ENCODE data around the gene CPNE6. TPM values are rescaled to one million over a fixed set of nuclear protein-coding genes. Genes with fewer than 3 reads are reported as not detected.
"Not testable (repeated sequence)": the region's sequence is repeated elsewhere in the genome, so short reads cannot be mapped to it uniquely, and the experiment has no call there.

Gene CPNE6
- total RNA-seq, 1 donor, result not detected

- no peak for TF ChIP-seq CTCF (IDR thresholded peaks at IDR 0.05; ENCODE audit: insufficient read depth, low read length)
- DNase-seq (ENCODE audit: low read depth), result no peak
- no peak overlapping the region for H3K4me3 ChIP-seq (ENCODE audit: low read depth, low read length)
Observed at GRCh38 chr14:24102357-24103048, 31.1 kb downstream of the CPNE6 start.

- no peak for DNase-seq (ENCODE audit: low read depth)
- no peak overlapping the region for H3K4me3 ChIP-seq (ENCODE audit: low read depth, low read length)
- no peak for TF ChIP-seq CTCF (IDR thresholded peaks at IDR 0.05; ENCODE audit: insufficient read depth, low read length)
Observed at GRCh38 chr14:24103451-24103850, 32.1 kb downstream of the CPNE6 start.

- not testable (repeated sequence) for H3K4me3 ChIP-seq (ENCODE audit: low read depth, low read length); DNase-seq (ENCODE audit: low read depth)
Observed at GRCh38 chr14:24105609-24106239, 34.4 kb downstream of the CPNE6 start.

- TF ChIP-seq CTCF (IDR thresholded peaks at IDR 0.05; ENCODE audit: insufficient read depth, low read length), result no peak
- no peak overlapping the region for H3K4me3 ChIP-seq (ENCODE audit: low read depth, low read length)
Observed at GRCh38 chr14:24106672-24107271, 35.4 kb downstream of the CPNE6 start.

GRCh38 chr14:24108336-24108874 is 37.0 kb downstream of the CPNE6 start:
- no peak overlapping the region for H3K4me3 ChIP-seq (ENCODE audit: low read depth, low read length)
- TF ChIP-seq CTCF (IDR thresholded peaks at IDR 0.05; ENCODE audit: insufficient read depth, low read length), result no peak
- DNase-seq (ENCODE audit: low read depth), result no peak

More at GRCh38 chr14:24106672-24107271, 35.4 kb downstream of the CPNE6 start:
- no peak for DNase-seq (ENCODE audit: low read depth)

GRCh38 chr14:24110060-24110459 is 38.7 kb downstream of the CPNE6 start:
- no peak for TF ChIP-seq CTCF (IDR thresholded peaks at IDR 0.05; ENCODE audit: insufficient read depth, low read length)
- no peak for DNase-seq (ENCODE audit: low read depth)

GRCh38 chr14:24110523-24110922 is 39.2 kb downstream of the CPNE6 start:
- no peak for DNase-seq (ENCODE audit: low read depth)
- no peak for TF ChIP-seq CTCF (IDR thresholded peaks at IDR 0.05; ENCODE audit: insufficient read depth, low read length)
- H3K4me3 ChIP-seq (ENCODE audit: low read depth, low read length), result no peak overlapping the region

More at GRCh38 chr14:24110060-24110459, 38.7 kb downstream of the CPNE6 start:
- no peak overlapping the region for H3K4me3 ChIP-seq (ENCODE audit: low read depth, low read length)

Data from fibroblast of the aortic adventitia (primary cell).